K562 (cell line): ENCODE data around the gene BCL2L1.

Experiments
- CBX8 ChIP-seq: fragments of 200-600 bp; sonication (generic); IDR thresholded peaks from 2 replicates; pipeline ENCODE4 v1.6.1; 2012; ENCODE audit warnings: borderline replicate concordance, mixed run types, low read depth, mild to moderate bottlenecking, moderate library complexity, mixed read lengths, low read length, control low read depth, inconsistent platforms; ENCODE audit not compliant: poor library complexity, severe bottlenecking; ENCODE audit errors: extremely low read depth
- ZNF589 ChIP-seq: fragments of 200-800 bp; sonication (Bioruptor generic); IDR thresholded peaks from 2 replicates; pipeline ENCODE4 v1.6.1; 2016; ENCODE audit warnings: low read depth, missing genetic modification characterization, missing compliant biosample characterization

GRCh38 chr20:31630187-31630790, 92.4 kb downstream of the BCL2L1 start:
- TF ChIP-seq ZNF589 (no peak), CBX8 (no peak)
